HEK293T (cell line): ENCODE measurements around the gene INTS2.

Source experiments
- CTCF ChIA-PET: fragments of 350-600 bp; formaldehyde crosslinking; extraction: SDS; loops from one replicate; lab custom pipeline; 2021; ENCODE audit warnings: antibody characterized with exemption, inconsistent platforms; lab: Yijun Ruan, JAX
- POLR2A ChIA-PET: fragments of 350-600 bp; formaldehyde crosslinking; extraction: SDS; loops from one replicate; lab custom pipeline; 2020; ENCODE audit warnings: antibody characterized with exemption, inconsistent platforms; lab: Yijun Ruan, JAX
- DNase-seq: peaks from one replicate; pipeline ENCODE4 v3.0.0; 2012; ENCODE audit warnings: mixed read lengths; ENCODE audit errors: extremely low spot score
- ARNT ChIP-seq: fragments of 450-650 bp; IDR thresholded peaks from 2 replicates; pipeline ENCODE4 v1.6.1; 2017; ENCODE audit warnings: mild to moderate bottlenecking
- BHLHE40 ChIP-seq: fragments of 450-650 bp; IDR thresholded peaks from 2 replicates; pipeline ENCODE4 v1.6.1; 2016; ENCODE audit warnings: mild to moderate bottlenecking, moderate library complexity, borderline replicate concordance
- CTBP1 ChIP-seq: fragments of 450-650 bp; IDR thresholded peaks from 2 replicates; pipeline ENCODE4 v1.6.1; 2016; ENCODE audit warnings: borderline replicate concordance
- ELF4 ChIP-seq: fragments of 450-650 bp; IDR thresholded peaks from 2 replicates; pipeline ENCODE4 v1.6.1; 2017; ENCODE audit warnings: antibody characterized with exemption
- FOXA1 ChIP-seq: fragments of 450-650 bp; IDR thresholded peaks from 2 replicates; pipeline ENCODE4 v1.6.1; 2016; ENCODE audit warnings: mild to moderate bottlenecking
- FOXK2 ChIP-seq: fragments of 450-650 bp; IDR thresholded peaks from 2 replicates; pipeline ENCODE4 v1.6.1; 2016; ENCODE audit warnings: mild to moderate bottlenecking
- FOXM1 ChIP-seq: fragments of 450-650 bp; IDR thresholded peaks from 2 replicates; pipeline ENCODE4 v1.6.1; 2017; ENCODE audit warnings: mild to moderate bottlenecking, borderline replicate concordance
- HDGF ChIP-seq: fragments of 450-650 bp; IDR thresholded peaks from 2 replicates; pipeline ENCODE4 v1.6.1; 2017; ENCODE audit warnings: antibody characterized with exemption, borderline replicate concordance
- L3MBTL2 ChIP-seq: fragments of 450-650 bp; conservative IDR thresholded peaks from 2 replicates; pipeline ENCODE4 v1.6.1; 2016; ENCODE audit warnings: mild to moderate bottlenecking
- LEF1 ChIP-seq: fragments of 450-650 bp; IDR thresholded peaks from 2 replicates; pipeline ENCODE4 v1.6.1; 2017; ENCODE audit warnings: mild to moderate bottlenecking, borderline replicate concordance
- NFRKB ChIP-seq: fragments of 450-650 bp; IDR thresholded peaks from 2 replicates; pipeline ENCODE4 v1.6.1; 2016; ENCODE audit warnings: mild to moderate bottlenecking, moderate library complexity
- PKNOX1 ChIP-seq: fragments of 450-650 bp; IDR thresholded peaks from 2 replicates; pipeline ENCODE4 v1.6.1; 2016
- SP1 ChIP-seq: fragments of 450-650 bp; IDR thresholded peaks from 2 replicates; pipeline ENCODE4 v1.6.1; 2017
- SUZ12 ChIP-seq: fragments of 450-650 bp; IDR thresholded peaks from 2 replicates; pipeline ENCODE4 v1.6.1; 2016; ENCODE audit warnings: mild to moderate bottlenecking
- TARDBP ChIP-seq: fragments of 450-650 bp; IDR thresholded peaks from 2 replicates; pipeline ENCODE4 v1.6.1; 2016
- ZNF384 ChIP-seq: fragments of 450-650 bp; IDR thresholded peaks from 2 replicates; pipeline ENCODE4 v1.6.1; 2016

Gene INTS2

GRCh38 chr17:61848896-61849295 lies 78.9 kb downstream of the INTS2 start:
- no peak for DNase-seq
- TF ChIP-seq PKNOX1 (peak; percentile 70), TARDBP (no peak)
- ChIA-PET POLR2A (interaction anchor here (1.9 kb wide), 1 partner anchor 14 kb away, joined by 12 read pairs; the partner anchor contains the start of gene BRIP1), CTCF (no interaction called here)

GRCh38 chr17:61848247-61848646 lies 79.5 kb downstream of the INTS2 start:
- ChIA-PET CTCF (no interaction called here), POLR2A (no interaction called here)
- DNase-seq: no peak
- TF ChIP-seq SUZ12 (no peak), NFRKB (no peak), L3MBTL2 (no peak), LEF1 (no peak), ARNT (no peak), BHLHE40 (no peak), HDGF (no peak), SP1 (no peak), FOXA1 (no peak), CTBP1 (no peak), FOXK2 (no peak), ZNF384 (no peak), TARDBP (no peak), PKNOX1 (no peak), FOXM1 (no peak), ELF4 (no peak)

- ChIA-PET CTCF (no interaction called here), POLR2A (no interaction called here)
- TF ChIP-seq L3MBTL2 (no peak), NFRKB (no peak), BHLHE40 (no peak), FOXK2 (no peak), ARNT (no peak)
- no peak for DNase-seq
These were observed 80.1 kb downstream of the INTS2 start for GRCh38 chr17:61847659-61848058.

- ChIA-PET CTCF (no interaction called here), POLR2A (no interaction called here)
- TF ChIP-seq L3MBTL2 (no peak), TARDBP (no peak), PKNOX1 (no peak), LEF1 (no peak), SP1 (no peak), FOXA1 (no peak)
- no peak for DNase-seq
These were observed 80.9 kb downstream of the INTS2 start for GRCh38 chr17:61846761-61847375.

GRCh38 chr17:61846088-61846487 lies 81.7 kb downstream of the INTS2 start:
- TF ChIP-seq FOXA1 (no peak), ARNT (no peak), L3MBTL2 (no peak), PKNOX1 (no peak), SUZ12 (no peak), SP1 (no peak), FOXM1 (no peak)
- no peak for DNase-seq
- CTCF ChIA-PET: interaction anchor here (0.5 kb wide), 1 partner anchor 103 kb away, joined by 4 read pairs; no protein-coding TSS in a partner anchor
- POLR2A ChIA-PET: no interaction called here

- no peak for TF ChIP-seq SP1
- TF ChIP-seq HDGF: no peak
- TF ChIP-seq ARNT: no peak
- POLR2A ChIA-PET: interaction anchor here (1.0 kb wide), 1 partner anchor 20 kb away, joined by 4 read pairs; the partner anchor contains the start of gene BRIP1
- DNase-seq: no peak
- CTCF ChIA-PET: interaction anchor here (0.5 kb wide), 2 partner anchors 10 to 29 kb away, joined by 3 read pairs; no protein-coding TSS in a partner anchor
These were observed 84.3 kb downstream of the INTS2 start for GRCh38 chr17:61843435-61843834.

GRCh38 chr17:61842899-61843298 lies 84.9 kb downstream of the INTS2 start:
- POLR2A ChIA-PET: interaction anchor here (1.0 to 1.4 kb wide), 2 partner anchors 10 to 20 kb away, joined by 3 to 4 read pairs; partner anchors contain the start of gene BRIP1
- CTCF ChIA-PET: no interaction called here
- TF ChIP-seq L3MBTL2 (no peak), SP1 (no peak), ARNT (no peak), CTBP1 (no peak), TARDBP (no peak), BHLHE40 (no peak), NFRKB (no peak), ELF4 (no peak), FOXK2 (no peak), LEF1 (no peak), FOXA1 (no peak), HDGF (no peak), ZNF384 (no peak), SUZ12 (no peak)
- DNase-seq: no peak
